OCI-M2 (cell line): ENCODE results near the gene RBFOX1.

Experiments
- DNase-seq: peaks from one replicate; lab custom pipeline; 2025; ENCODE audit not compliant: unreplicated experiment; lab: John Stamatoyannopoulos, UW

The RBFOX1 gene

DNA sequence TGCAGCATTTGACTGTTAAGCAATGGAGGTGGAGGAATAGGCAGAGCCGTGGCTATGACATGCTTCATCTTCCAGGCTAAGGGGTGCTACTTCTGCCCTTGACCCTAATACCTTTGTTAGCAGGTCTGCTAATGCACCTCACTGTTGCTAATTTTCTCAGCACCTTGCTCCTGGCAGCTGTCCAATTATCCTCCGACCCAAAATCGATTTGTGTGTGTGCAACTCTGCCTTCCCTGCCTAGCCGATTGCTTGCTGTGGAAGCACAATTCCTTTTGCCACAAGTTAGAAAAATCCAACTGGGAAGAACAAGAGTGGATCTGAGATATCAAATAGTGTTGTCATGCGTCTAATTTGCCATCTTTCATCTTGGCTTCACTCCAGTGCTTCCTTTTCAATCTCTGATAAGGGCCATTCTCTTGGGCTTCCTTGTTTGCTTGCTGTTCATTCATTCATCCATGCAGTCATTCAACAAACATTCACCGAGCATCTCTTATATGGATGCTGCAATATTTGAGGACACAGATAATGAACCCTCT lies 422.8 kb downstream of the RBFOX1 start:
- DNase-seq, result no peak
